ENCODE measurements around the gene NRM.

DNA sequence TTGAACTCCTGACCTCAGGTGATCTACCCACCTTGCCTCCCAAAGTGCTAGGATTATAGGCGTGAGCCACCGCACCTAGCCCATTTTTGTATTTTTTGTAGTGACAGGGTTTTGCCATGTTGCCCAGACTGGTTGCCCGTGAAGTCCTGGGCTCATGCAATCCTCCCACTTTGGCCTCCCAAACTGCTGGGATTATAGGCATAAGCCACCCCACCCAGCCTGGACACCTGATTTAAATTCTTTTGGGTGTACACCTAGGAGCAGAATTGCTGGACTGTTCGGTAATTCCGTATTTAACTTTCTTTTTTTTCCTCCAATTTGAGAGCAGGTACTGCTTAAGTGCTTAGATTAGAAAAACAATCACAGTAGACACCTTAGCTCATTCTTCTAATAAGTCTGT lies 5.6 kb upstream of the NRM start:
- TF ChIP-seq POLR2AphosphoS5 (IDR thresholded peaks at IDR 0.05) (no peak), EP300 (IDR thresholded peaks at IDR 0.05; ENCODE audit: low read depth) (no peak)
- TF ChIP-seq, protein P1, sequence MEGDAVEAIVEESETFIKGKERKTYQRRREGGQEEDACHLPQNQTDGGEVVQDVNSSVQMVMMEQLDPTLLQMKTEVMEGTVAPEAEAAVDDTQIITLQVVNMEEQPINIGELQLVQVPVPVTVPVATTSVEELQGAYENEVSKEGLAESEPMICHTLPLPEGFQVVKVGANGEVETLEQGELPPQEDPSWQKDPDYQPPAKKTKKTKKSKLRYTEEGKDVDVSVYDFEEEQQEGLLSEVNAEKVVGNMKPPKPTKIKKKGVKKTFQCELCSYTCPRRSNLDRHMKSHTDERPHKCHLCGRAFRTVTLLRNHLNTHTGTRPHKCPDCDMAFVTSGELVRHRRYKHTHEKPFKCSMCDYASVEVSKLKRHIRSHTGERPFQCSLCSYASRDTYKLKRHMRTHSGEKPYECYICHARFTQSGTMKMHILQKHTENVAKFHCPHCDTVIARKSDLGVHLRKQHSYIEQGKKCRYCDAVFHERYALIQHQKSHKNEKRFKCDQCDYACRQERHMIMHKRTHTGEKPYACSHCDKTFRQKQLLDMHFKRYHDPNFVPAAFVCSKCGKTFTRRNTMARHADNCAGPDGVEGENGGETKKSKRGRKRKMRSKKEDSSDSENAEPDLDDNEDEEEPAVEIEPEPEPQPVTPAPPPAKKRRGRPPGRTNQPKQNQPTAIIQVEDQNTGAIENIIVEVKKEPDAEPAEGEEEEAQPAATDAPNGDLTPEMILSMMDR (IDR thresholded peaks at IDR 0.05), result no peak

Data from transverse colon (tissue), 4 donors.